WTC11 (cell line): ENCODE data around the gene SVEP1. TPM values are rescaled to one million over a fixed set of nuclear protein-coding genes. Genes with fewer than 3 reads are reported as not detected.

ENCODE experiments used
- ATAC-seq: fragments of 200-7000 bp; cut with Tn5 transposase; 2 replicates; pipeline ENCODE4 v1.10.0; 2021; ENCODE audit warnings: mild to moderate bottlenecking, moderate library complexity
- CTCF ChIA-PET: fragments of 300-600 bp; sonication (Branson Sonifier 250); formaldehyde crosslinking; loops from one replicate; lab custom pipeline; 2021; ENCODE audit warnings: antibody characterized with exemption; lab: Charles Lee
- POLR2A ChIA-PET: fragments of 350-600 bp; sonication (Branson Sonifier 250); formaldehyde crosslinking; loops from one replicate; lab custom pipeline; 2021; ENCODE audit warnings: antibody characterized with exemption; lab: Charles Lee
- DNase-seq: peaks from one replicate; pipeline ENCODE4 v3.0.0; 2021; ENCODE audit warnings: low spot score
- H3K27ac Mint-ChIP-seq: 2 replicates; pipeline ENCODE4 v1.8.0; 2021; ENCODE audit warnings: mixed read lengths
- H3K27me3 Mint-ChIP-seq: 2 replicates; pipeline ENCODE4 v1.8.0; 2021; ENCODE audit warnings: low read depth, mild to moderate bottlenecking, moderate library complexity, mixed read lengths
- H3K36me3 Mint-ChIP-seq: 2 replicates; pipeline ENCODE4 v1.8.0; 2021; ENCODE audit warnings: mixed read lengths
- H3K4me1 Mint-ChIP-seq: 2 replicates; pipeline ENCODE4 v1.8.0; 2022; ENCODE audit warnings: mixed read lengths
- H3K4me3 Mint-ChIP-seq: 2 replicates; pipeline ENCODE4 v1.8.0; 2021; ENCODE audit warnings: mild to moderate bottlenecking, moderate library complexity, mixed read lengths
- H3K9me3 Mint-ChIP-seq: 2 replicates; pipeline ENCODE4 v1.8.0; 2021; ENCODE audit warnings: mixed read lengths
- AFF4 ChIP-seq: sonication (generic); formaldehyde crosslinking; IDR thresholded peaks from 2 replicates; pipeline ENCODE4 v1.8.1; 2023; ENCODE audit warnings: mild to moderate bottlenecking, missing genetic modification reagents, borderline replicate concordance
- CREB1 ChIP-seq: sonication (generic); formaldehyde crosslinking; IDR thresholded peaks from 2 replicates; pipeline ENCODE4 v1.8.0; 2023; ENCODE audit warnings: mild to moderate bottlenecking, missing genetic modification reagents
- GRHL2 ChIP-seq: fragments of 250-450 bp; sonication (Bioruptor Pico); IDR thresholded peaks from 2 replicates; pipeline ENCODE4 v1.8.0; 2022; ENCODE audit warnings: mild to moderate bottlenecking, moderate library complexity; ENCODE audit not compliant: insufficient replicate concordance, severe bottlenecking
- HMGXB4 ChIP-seq: sonication (generic); formaldehyde crosslinking; IDR thresholded peaks from 2 replicates; pipeline ENCODE4 v1.8.1; 2023; ENCODE audit warnings: mild to moderate bottlenecking, moderate library complexity, missing genetic modification reagents
- JAZF1 ChIP-seq: fragments of 250-450 bp; sonication (Bioruptor Pico); IDR thresholded peaks from 2 replicates; pipeline ENCODE4 v1.9.0; 2021; ENCODE audit warnings: moderate library complexity, mild to moderate bottlenecking, inconsistent platforms
- JUN ChIP-seq: sonication (generic); formaldehyde crosslinking; IDR thresholded peaks from 2 replicates; pipeline ENCODE4 v1.8.0; 2023; ENCODE audit warnings: mild to moderate bottlenecking, missing genetic modification reagents
- OVOL2 ChIP-seq: fragments of 250-450 bp; sonication (Bioruptor Pico); IDR thresholded peaks from 2 replicates; pipeline ENCODE4 v1.9.0; 2021; ENCODE audit warnings: mild to moderate bottlenecking, borderline replicate concordance
- RELA ChIP-seq: sonication (generic); formaldehyde crosslinking; IDR thresholded peaks from 2 replicates; pipeline ENCODE4 v1.8.1; 2022; ENCODE audit warnings: missing genetic modification reagents, mild to moderate bottlenecking, borderline replicate concordance
- SP1 ChIP-seq: sonication (generic); formaldehyde crosslinking; conservative IDR thresholded peaks from 2 replicates; pipeline ENCODE4 v1.8.1; 2022; ENCODE audit warnings: missing genetic modification reagents
- ZBTB21 ChIP-seq: sonication (generic); formaldehyde crosslinking; IDR thresholded peaks from 2 replicates; pipeline ENCODE4 v1.8.1; 2023; ENCODE audit warnings: mild to moderate bottlenecking, missing genetic modification reagents, borderline replicate concordance
- ZBTB43 ChIP-seq: sonication (generic); formaldehyde crosslinking; IDR thresholded peaks from 2 replicates; pipeline ENCODE4 v1.8.1; 2023; ENCODE audit warnings: mild to moderate bottlenecking, missing genetic modification reagents
- ZNF121 ChIP-seq: sonication (generic); formaldehyde crosslinking; IDR thresholded peaks from 2 replicates; pipeline ENCODE4 v1.8.0; 2023; ENCODE audit warnings: missing genetic modification reagents
- ZNF232 ChIP-seq: sonication (generic); formaldehyde crosslinking; IDR thresholded peaks from 2 replicates; pipeline ENCODE4 v1.8.0; 2022; ENCODE audit warnings: mild to moderate bottlenecking, missing genetic modification reagents
- ZNF263 ChIP-seq: sonication (generic); formaldehyde crosslinking; IDR thresholded peaks from 2 replicates; pipeline ENCODE4 v1.8.1; 2022; ENCODE audit warnings: low read depth, mild to moderate bottlenecking, moderate library complexity, missing genetic modification reagents
- ZNF512 ChIP-seq: sonication (generic); formaldehyde crosslinking; IDR thresholded peaks from 2 replicates; pipeline ENCODE4 v1.8.1; 2022; ENCODE audit warnings: missing genetic modification reagents, borderline replicate concordance
- total RNA-seq: library from RNA; stranded (reverse); gene quantifications from 3 replicates; pipeline ENCODE4 v1.2.3, GENCODE V29; 2021
- TF ChIP-seq, protein P1 (sequence below): sonication (generic); formaldehyde crosslinking; IDR thresholded peaks from 2 replicates; pipeline ENCODE4 v1.8.1; 2022; ENCODE audit warnings: mild to moderate bottlenecking, missing genetic modification reagents, moderate library complexity, borderline replicate concordance
- TF ChIP-seq, protein P2 (sequence below): sonication (generic); formaldehyde crosslinking; IDR thresholded peaks from 2 replicates; pipeline ENCODE4 v1.8.1; 2022; ENCODE audit warnings: low read depth, missing genetic modification reagents, borderline replicate concordance
- TF ChIP-seq, protein P3 (sequence below): sonication (generic); formaldehyde crosslinking; IDR thresholded peaks from 2 replicates; pipeline ENCODE4 v1.8.1; 2023; ENCODE audit warnings: mild to moderate bottlenecking, missing genetic modification reagents, moderate library complexity

Gene SVEP1
- total RNA-seq, 1 experiment from 2014 or later: 0.74 TPM

GRCh38 chr9:110579862-110580219, 300 bp upstream of the SVEP1 start (continued):
- TF ChIP-seq OVOL2 (CRISPR knock-in tag): no peak
- no peak for TF ChIP-seq HMGXB4 (CRISPR knock-in tag)
- no peak for TF ChIP-seq ZNF232
- no peak for TF ChIP-seq AFF4 (CRISPR knock-in tag)
- no peak for TF ChIP-seq JUN
- TF ChIP-seq, protein P1, sequence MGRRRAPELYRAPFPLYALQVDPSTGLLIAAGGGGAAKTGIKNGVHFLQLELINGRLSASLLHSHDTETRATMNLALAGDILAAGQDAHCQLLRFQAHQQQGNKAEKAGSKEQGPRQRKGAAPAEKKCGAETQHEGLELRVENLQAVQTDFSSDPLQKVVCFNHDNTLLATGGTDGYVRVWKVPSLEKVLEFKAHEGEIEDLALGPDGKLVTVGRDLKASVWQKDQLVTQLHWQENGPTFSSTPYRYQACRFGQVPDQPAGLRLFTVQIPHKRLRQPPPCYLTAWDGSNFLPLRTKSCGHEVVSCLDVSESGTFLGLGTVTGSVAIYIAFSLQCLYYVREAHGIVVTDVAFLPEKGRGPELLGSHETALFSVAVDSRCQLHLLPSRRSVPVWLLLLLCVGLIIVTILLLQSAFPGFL (CRISPR knock-in tag): no peak
- TF ChIP-seq, protein P2, sequence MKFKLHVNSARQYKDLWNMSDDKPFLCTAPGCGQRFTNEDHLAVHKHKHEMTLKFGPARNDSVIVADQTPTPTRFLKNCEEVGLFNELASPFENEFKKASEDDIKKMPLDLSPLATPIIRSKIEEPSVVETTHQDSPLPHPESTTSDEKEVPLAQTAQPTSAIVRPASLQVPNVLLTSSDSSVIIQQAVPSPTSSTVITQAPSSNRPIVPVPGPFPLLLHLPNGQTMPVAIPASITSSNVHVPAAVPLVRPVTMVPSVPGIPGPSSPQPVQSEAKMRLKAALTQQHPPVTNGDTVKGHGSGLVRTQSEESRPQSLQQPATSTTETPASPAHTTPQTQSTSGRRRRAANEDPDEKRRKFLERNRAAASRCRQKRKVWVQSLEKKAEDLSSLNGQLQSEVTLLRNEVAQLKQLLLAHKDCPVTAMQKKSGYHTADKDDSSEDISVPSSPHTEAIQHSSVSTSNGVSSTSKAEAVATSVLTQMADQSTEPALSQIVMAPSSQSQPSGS (CRISPR knock-in tag): no peak
- no peak for TF ChIP-seq SP1 (CRISPR knock-in tag)
- TF ChIP-seq, protein P3, sequence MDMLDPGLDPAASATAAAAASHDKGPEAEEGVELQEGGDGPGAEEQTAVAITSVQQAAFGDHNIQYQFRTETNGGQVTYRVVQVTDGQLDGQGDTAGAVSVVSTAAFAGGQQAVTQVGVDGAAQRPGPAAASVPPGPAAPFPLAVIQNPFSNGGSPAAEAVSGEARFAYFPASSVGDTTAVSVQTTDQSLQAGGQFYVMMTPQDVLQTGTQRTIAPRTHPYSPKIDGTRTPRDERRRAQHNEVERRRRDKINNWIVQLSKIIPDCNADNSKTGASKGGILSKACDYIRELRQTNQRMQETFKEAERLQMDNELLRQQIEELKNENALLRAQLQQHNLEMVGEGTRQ (CRISPR knock-in tag): no peak

DNA sequence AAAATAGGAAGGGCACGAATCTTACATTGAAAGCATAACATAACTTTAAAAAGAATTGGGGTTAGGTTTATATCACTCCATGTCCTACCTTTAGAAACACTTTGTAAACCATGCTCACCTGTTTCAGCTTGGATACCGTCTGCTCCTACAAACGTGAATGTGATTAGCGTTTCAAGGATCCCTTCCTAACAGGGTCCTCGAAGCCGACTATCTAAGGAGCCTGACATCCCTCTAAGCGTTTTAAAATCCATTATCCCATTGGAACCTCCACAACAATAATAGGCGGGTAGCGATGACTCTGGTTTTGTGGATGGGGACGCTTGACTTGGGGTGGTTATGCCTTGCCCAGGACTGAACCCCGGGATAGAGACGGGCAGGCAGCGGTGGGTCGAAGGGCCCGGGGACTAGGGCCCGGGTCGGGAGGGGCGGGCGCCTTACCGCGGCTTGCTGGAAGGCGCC, 937 bp downstream of the SVEP1 start:
- POLR2A ChIA-PET: no interaction called here
- Mint-ChIP-seq H3K9me3 (no peaks in the 10 kb centered on the region), H3K27ac (no peak overlapping the region), H3K27me3 (peaks cover 53% of the 10 kb centered on the region), H3K4me3 (peak overlapping the region; percentile 84)
- ATAC-seq (peak; percentile 75), DNase-seq (peak; percentile 38)
- no peak for TF ChIP-seq JAZF1 (CRISPR knock-in tag)
- TF ChIP-seq ZNF121 (CRISPR knock-in tag): no peak
- no peak for TF ChIP-seq ZBTB43
- TF ChIP-seq, all 79 proteins: peak for 0
- CTCF ChIA-PET: interaction anchor here (1.1 kb wide), 1 partner anchor 14 kb away, joined by 3 read pairs; no protein-coding TSS in a partner anchor
- H3K36me3 Mint-ChIP-seq: no peaks in the 10 kb centered on the region
- H3K4me1 Mint-ChIP-seq: peaks cover 33% of the 10 kb centered on the region

GRCh38 chr9:110575945-110576344, 3.6 kb downstream of the SVEP1 start:
- no peak for ATAC-seq
- Mint-ChIP-seq H3K4me3 (no peak overlapping the region), H3K9me3 (no peaks in the 10 kb centered on the region), H3K36me3 (no peaks in the 10 kb centered on the region), H3K27me3 (peaks cover 39% of the 10 kb centered on the region), H3K4me1 (peaks cover 18% of the 10 kb centered on the region), H3K27ac (no peak overlapping the region)
- CTCF ChIA-PET: no interaction called here
- DNase-seq: no peak
- POLR2A ChIA-PET: interaction anchor here (0.6 kb wide), 1 partner anchor 1269 kb away, joined by 6 read pairs; no protein-coding TSS in a partner anchor
- TF ChIP-seq ZNF263 (CRISPR knock-in tag) (no peak), ZNF512 (no peak), GRHL2 (no peak), HMGXB4 (CRISPR knock-in tag) (no peak), CREB1 (CRISPR knock-in tag) (no peak), RELA (CRISPR knock-in tag) (no peak), ZBTB21 (CRISPR knock-in tag) (no peak)
